A673 (cell line): Measurements from ENCODE around the gene SLC5A4. TPM values are rescaled to one million over a fixed set of nuclear protein-coding genes. Genes with fewer than 3 reads are reported as not detected.

Experiments used
- BruUV-seq: library from RNA; stranded (reverse); fragments of 400-500 nt; replicated peaks from 2 replicates; lab custom pipeline; 2021; lab: Mats Ljungman, UMichigan
- CTCF ChIA-PET: fragments of 300-600 bp; sonication (Branson Sonifier 250); formaldehyde crosslinking; loops from one replicate; lab custom pipeline; 2022; ENCODE audit warnings: antibody characterized with exemption; lab: Charles Lee
- POLR2A ChIA-PET: fragments of 300-600 bp; sonication (Branson Sonifier 250); formaldehyde crosslinking; loops from one replicate; lab custom pipeline; 2022; ENCODE audit warnings: antibody characterized with exemption; ENCODE audit not compliant: low non-redundant PET; lab: Charles Lee
- DNase-seq: peaks from one replicate; pipeline ENCODE4 v3.0.0-alpha.2; 2015; ENCODE audit warnings: low spot score
- H3K27ac ChIP-seq: fragments of 200-600 bp; sonication (generic); 2 replicates; pipeline ENCODE4 v1.5.1; 2016; ENCODE audit warnings: mixed run types, low read depth, mild to moderate bottlenecking, mixed read lengths, antibody characterized with exemption, low read length; ENCODE audit not compliant: poor library complexity, severe bottlenecking
- H3K27me3 ChIP-seq: fragments of 200-600 bp; sonication (generic); replicated peaks from 2 replicates; pipeline ENCODE4 v1.6.1; 2017; ENCODE audit warnings: mixed run types, low read depth, mild to moderate bottlenecking, mixed read lengths, antibody characterized with exemption, low read length; ENCODE audit not compliant: insufficient read depth, poor library complexity
- H3K36me3 ChIP-seq: fragments of 200-600 bp; sonication (generic); 2 replicates; pipeline ENCODE4 v1.6.1; 2016; ENCODE audit warnings: mixed run types, mild to moderate bottlenecking, mixed read lengths, antibody characterized with exemption, low read length; ENCODE audit not compliant: insufficient read depth, poor library complexity, severe bottlenecking
- H3K4me1 ChIP-seq: fragments of 200-600 bp; sonication (generic); 2 replicates; pipeline ENCODE4 v1.6.1; 2017; ENCODE audit warnings: mixed run types, mild to moderate bottlenecking, mixed read lengths, antibody characterized with exemption, low read length; ENCODE audit not compliant: insufficient read depth, poor library complexity, severe bottlenecking
- H3K4me3 ChIP-seq: fragments of 200-600 bp; sonication (generic); 2 replicates; pipeline ENCODE4 v1.5.1; 2016; ENCODE audit warnings: low read depth, mixed run types, mild to moderate bottlenecking, mixed read lengths, low read length; ENCODE audit not compliant: poor library complexity, severe bottlenecking
- H3K9me3 ChIP-seq: fragments of 200-600 bp; sonication (generic); 2 replicates; pipeline ENCODE4 v1.6.1; 2016; ENCODE audit warnings: mixed run types, low read depth, mild to moderate bottlenecking, mixed read lengths, antibody characterized with exemption, low read length; ENCODE audit not compliant: poor library complexity, severe bottlenecking
- EZH2 ChIP-seq: fragments of 200-600 bp; sonication (generic); IDR thresholded peaks from 2 replicates; pipeline ENCODE4 v1.6.1; 2017; ENCODE audit warnings: borderline replicate concordance, low read depth, mild to moderate bottlenecking, mixed read lengths, antibody characterized with exemption, low read length; ENCODE audit not compliant: poor library complexity, severe bottlenecking
- intact Hi-C: fragments of 100-400 bp; cut with micrococcal nuclease; formaldehyde crosslinking; loops from one replicate; pipeline ENCODE4 v1.10.0; 2022; ENCODE audit not compliant: unreplicated experiment
- total RNA-seq: library from RNA; stranded (reverse); gene quantifications from 2 replicates; pipeline ENCODE4 v1.2.3, GENCODE V29; 2021
- TF ChIP-seq, protein P1 (sequence below): fragments of 300-800, 200-600 bp; sonication (generic); conservative IDR thresholded peaks from 2 replicates; pipeline ENCODE4 v1.5.1; 2017; ENCODE audit warnings: low read depth, mild to moderate bottlenecking, antibody characterized with exemption, low read length, moderate library complexity, mixed read lengths

Gene SLC5A4
- total RNA-seq, 1 experiment from 2014 or later, result 0.19 TPM

DNA sequence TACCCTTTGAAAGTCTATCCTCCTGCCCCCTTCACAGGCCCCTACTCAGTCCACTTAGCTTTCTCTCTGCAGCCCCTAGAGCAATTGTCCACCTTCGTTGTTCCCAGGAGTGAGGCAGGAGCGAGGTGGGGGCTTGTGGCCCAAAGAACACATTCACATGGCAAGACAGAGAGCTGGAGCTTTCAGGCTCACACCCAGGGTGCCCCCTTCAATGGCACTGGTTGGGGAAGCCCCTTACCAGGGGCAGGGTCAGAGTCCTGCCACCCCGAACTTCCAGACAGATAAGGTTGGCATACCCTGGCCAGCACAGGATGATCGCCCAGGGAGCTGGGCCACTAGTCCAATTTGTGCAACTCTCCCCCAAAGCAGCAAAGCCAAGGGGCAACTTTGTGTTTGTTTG is 6.2 kb upstream of the SLC5A4 start:
- Histone ChIP-seq H3K27me3 (no peaks in the 10 kb centered on the region), H3K36me3 (no peaks in the 10 kb centered on the region), H3K4me1 (no peaks in the 10 kb centered on the region), H3K27ac (no peak overlapping the region), H3K4me3 (no peak overlapping the region), H3K9me3 (no peaks in the 10 kb centered on the region)
- DNase-seq, result no peak
- POLR2A ChIA-PET, result no interaction called here
- TF ChIP-seq, protein P1, sequence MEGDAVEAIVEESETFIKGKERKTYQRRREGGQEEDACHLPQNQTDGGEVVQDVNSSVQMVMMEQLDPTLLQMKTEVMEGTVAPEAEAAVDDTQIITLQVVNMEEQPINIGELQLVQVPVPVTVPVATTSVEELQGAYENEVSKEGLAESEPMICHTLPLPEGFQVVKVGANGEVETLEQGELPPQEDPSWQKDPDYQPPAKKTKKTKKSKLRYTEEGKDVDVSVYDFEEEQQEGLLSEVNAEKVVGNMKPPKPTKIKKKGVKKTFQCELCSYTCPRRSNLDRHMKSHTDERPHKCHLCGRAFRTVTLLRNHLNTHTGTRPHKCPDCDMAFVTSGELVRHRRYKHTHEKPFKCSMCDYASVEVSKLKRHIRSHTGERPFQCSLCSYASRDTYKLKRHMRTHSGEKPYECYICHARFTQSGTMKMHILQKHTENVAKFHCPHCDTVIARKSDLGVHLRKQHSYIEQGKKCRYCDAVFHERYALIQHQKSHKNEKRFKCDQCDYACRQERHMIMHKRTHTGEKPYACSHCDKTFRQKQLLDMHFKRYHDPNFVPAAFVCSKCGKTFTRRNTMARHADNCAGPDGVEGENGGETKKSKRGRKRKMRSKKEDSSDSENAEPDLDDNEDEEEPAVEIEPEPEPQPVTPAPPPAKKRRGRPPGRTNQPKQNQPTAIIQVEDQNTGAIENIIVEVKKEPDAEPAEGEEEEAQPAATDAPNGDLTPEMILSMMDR, result no peak
- no peak for TF ChIP-seq EZH2
- no TSS peak for BruUV-seq
- intact Hi-C loops, result loop anchor here (10.0 kb wide), 1 partner anchor 157 kb away; no protein-coding TSS in a partner anchor
- CTCF ChIA-PET, result interaction anchor here (0.5 kb wide), 1 partner anchor 61 kb away, joined by 4 read pairs; no protein-coding TSS in a partner anchor

DNA sequence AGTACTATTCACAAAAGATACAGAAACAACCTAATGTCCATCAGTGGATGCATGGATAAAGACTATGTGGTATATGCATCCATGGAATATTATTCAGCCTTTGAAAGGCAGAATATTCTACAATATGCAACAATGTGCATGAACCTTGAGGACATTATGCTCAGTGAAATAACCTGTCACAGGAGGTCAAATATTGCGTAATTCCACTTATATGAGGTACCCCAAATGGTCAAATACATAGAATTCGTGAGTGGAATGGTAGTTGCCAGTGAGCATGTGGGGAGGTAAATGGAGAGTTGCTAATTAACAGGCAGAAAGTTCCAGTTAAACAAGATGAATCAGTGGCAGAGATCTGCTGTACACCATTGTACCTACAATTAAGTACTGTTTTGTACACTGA is 3.6 kb upstream of the SLC5A4 start:
- DNase-seq, result no peak
- Histone ChIP-seq H3K27me3 (no peaks in the 10 kb centered on the region), H3K9me3 (no peaks in the 10 kb centered on the region), H3K4me3 (no peak overlapping the region), H3K4me1 (no peaks in the 10 kb centered on the region), H3K36me3 (no peaks in the 10 kb centered on the region), H3K27ac (no peak overlapping the region)
- no TSS peak for BruUV-seq
- intact Hi-C loops, result no loop called here
- TF ChIP-seq EZH2, result no peak
- TF ChIP-seq, protein P1, result no peak
- ChIA-PET CTCF (no interaction called here), POLR2A (no interaction called here)

DNA sequence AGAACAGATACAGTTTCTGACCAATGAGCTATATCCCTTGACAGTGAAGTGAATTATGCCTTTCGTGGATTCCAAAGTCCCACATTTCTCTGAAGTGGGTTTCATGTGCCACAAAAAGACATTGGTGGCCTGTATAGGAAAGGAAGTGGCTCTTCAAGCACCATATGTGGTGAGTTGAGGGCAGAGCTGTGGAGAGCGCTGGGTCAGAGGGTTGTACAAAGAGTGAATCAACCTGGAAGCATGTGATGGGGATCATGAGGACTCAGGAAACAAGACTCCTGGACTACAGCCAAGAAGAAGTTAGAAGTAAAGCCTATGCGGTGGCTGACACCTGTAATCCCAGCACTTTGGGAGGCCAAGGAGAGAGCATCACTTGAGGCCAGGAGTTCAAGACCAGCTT is 579 bp upstream of the SLC5A4 start:
- H3K4me1 ChIP-seq, result no peaks in the 10 kb centered on the region
- no TSS peak for BruUV-seq
- intact Hi-C loops, result no loop called here
- no peak overlapping the region for H3K4me3 ChIP-seq
- no peaks in the 10 kb centered on the region for H3K9me3 ChIP-seq
- H3K27ac ChIP-seq, result no peak overlapping the region
- no peak for TF ChIP-seq EZH2
- TF ChIP-seq, protein P1, result no peak
- no peaks in the 10 kb centered on the region for H3K36me3 ChIP-seq
- POLR2A ChIA-PET, result no interaction called here
- no peak for DNase-seq
- H3K27me3 ChIP-seq, result no peaks in the 10 kb centered on the region
- CTCF ChIA-PET, result no interaction called here
